DMS 273 treated with DMSO at 0.1 percent for 48 hours (cell line): ENCODE data around the gene NR3C2.
"Not testable (repeated sequence)": the region's sequence is repeated elsewhere in the genome, so short reads cannot be mapped to it uniquely, and the experiment has no call there.

Experiments used
- DNase-seq: peaks from one replicate; lab custom pipeline; 2025; lab: John Stamatoyannopoulos, UW

NR3C2 gene

DNA sequence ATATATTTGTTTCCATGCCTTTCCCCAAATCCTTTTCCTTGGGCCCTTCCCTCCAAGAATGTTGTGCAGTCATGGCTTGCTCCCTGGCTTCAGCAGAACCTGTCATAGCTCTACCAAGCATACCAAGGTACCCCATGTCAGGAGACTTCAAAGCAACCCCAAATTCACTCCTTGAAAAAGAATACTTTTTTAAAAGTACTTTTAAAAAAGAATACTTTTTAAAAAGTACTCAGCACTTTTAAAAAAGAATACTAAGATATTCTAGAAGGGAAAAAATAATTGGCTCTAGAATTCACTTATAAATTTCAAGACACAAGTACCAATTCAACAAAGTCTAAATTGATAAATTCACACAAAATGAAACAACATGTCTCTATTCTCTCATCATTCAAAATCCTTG lies 76.0 kb downstream of the NR3C2 start:
- DNase-seq: no peak

DNA sequence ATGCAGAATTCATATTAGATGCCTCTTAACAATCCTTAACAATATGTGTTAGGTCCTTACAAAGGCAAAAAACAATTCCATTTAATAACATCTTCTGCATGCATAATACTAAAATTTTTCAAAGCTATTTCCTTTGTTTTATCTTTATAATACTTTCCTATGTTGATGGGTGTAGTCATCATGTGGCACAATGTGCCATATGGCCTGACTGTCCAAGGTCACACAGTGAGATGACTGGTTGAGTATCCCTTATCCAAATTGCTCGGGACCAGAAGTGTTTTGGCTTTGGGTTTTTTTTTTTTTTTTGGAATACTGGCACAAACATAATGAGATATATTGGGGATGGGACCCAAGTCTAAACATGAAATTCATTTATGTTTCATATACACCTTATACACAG lies 77.7 kb downstream of the NR3C2 start:
- no peak for DNase-seq

DNA sequence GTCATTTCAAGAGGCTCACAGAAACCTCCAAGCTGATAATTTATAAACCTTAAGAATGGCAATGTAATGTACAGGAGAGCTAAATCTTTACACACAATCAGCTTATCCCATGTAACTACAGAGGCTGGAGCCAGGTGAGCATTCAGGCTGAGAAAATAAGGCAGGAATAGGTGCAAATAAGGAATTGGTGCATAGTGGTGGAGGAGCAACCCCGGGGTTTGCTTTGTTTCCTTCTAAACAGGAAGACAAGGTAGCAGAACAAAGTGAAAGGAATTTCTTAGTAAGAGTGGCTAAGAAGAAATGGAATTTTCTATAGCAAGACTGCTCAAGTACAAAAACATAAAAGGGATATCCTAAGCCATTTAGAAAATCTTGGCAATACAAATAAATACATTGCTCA lies 82.4 kb downstream of the NR3C2 start:
- DNase-seq: no peak

DNA sequence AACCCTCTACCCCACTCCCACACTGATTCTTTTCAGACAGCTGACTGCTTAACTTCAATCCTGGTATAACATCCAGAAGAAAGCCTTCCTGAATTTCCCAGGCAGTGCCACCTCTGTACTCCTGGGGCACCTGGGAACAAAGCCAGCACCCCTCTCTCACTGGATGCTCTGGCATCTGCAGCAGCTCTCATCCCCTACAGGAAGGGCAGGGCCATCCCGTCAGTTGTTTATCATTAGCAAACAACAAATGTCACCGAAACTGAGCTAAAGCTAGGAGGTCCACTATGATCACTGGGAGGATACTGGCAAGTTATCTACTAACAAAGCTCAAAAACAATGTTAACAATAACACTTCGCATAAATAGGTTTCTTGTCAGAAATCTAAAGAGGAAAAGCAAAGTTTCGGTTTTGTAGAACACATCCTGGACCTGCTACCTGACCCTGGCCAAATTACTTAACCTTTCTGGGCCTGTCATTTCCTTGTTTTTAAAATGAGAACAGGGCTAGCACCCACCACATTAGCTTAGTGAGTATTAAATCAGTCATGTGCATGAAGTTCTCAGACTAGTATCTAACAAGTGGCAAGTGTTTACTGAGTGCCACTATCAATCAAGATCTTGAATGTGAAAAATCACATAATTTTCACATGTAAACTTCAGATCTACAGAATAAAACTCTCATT lies 86.6 kb downstream of the NR3C2 start:
- no peak for DNase-seq

DNA sequence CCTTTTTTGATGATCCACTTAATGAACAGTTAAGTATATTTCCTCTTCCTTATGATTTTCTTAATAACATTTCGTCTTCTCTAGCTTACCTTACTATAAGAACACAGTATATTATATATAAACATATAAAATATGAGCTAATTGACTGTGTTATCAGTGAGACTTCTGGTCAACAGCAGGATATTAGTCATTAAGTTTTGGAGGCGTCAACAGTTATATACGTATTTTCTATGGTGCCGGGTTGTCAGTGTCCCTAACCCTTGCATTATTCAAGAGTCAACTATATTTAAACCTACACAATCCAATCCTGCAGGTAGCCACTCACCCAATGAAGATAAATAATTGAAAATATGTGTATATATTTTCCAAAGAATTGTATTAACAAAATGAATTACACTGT lies 88.0 kb downstream of the NR3C2 start:
- no peak for DNase-seq

DNA sequence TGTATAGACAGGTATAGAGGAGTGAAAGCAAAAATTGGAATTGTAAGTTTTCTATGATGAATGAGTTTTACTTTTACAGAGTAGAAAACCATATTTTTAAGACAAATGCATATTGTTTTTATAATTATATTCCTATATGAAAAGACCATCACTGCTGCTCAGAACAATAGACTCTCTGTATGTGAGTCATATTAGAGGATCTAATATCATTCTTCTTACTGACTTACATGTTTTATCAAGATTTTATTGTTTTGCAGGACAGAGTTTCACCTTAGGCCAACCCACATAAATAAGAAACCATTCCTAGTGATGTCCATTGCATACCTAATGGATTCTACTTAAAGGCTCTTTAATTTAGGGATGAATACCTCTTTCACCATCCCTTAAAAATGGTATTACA lies 88.6 kb downstream of the NR3C2 start:
- no peak for DNase-seq

DNA sequence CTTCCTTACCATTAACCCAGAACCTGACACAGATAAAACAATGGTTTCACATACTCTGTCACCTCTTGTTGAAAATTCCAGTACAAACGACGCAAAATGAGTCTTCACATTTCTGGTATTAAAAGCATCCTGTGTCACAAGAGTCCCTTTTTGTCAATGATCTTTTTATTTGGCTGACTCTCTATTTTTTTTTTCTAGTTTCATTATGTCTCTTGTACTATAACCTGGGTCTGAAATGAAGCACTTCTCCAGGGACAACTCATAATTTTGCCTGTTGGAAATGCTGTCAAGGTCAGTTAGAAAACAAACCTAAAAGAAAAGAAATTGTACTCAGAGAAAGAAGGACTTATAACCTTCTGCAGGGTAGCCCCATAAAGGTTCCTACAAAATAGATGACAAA lies 93.1 kb downstream of the NR3C2 start:
- no peak for DNase-seq

DNA sequence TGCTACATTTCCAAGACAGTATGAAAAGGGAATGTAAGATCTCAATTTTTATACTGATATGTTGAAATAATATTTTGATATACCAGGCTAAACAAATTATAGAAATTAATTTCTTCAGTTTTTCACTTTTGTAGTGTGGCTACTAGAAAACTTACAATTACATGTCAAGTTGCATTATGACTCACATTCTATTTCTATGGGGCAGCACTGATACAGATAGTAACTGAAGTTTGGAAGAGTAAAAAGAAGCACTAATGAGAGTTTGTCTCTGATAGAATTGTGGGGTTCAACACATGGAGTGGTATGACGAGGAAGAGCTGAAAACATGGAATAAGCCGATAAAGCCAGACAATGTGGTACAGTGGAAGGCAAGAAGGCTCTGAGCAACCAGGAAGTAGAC lies 95.6 kb downstream of the NR3C2 start:
- DNase-seq: no peak

DNA sequence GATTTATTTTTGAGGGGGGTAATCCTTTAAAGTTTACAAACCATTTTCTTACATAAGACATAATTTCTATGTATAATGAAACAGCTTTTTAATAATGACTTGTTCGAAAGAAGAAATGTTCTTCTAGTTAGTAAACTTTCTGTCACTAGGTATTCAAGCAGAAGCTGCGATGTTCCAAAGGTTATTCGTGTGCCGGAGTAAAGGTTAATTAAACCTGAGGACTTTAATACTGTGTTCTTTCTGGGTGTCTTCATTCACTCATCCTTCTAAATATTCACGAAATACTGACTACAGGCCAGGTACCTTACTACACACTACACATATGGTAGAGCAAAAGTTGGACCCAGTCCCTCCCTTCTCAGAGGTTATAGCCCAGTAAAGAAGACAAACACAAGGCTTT lies 96.7 kb downstream of the NR3C2 start:
- DNase-seq: no peak

DNA sequence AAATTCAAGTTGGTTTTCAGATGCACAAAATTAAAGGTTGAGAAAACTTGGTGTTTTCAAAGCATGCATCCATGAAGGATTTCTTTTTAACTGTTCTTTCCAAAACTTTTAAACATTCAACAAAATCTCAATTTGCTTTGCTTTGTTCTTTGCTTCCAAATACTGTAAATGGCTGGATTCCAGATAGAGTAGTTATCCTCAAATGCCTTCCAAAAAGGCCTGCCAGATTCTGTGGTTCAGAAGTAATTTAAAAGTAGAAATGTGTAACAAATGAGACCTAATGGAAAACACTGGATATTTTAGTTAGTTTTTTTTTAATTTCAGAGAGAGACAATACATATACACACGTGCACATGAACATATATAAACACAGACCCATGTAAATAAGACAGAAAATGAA lies 97.3 kb downstream of the NR3C2 start:
- DNase-seq: no peak

DNA sequence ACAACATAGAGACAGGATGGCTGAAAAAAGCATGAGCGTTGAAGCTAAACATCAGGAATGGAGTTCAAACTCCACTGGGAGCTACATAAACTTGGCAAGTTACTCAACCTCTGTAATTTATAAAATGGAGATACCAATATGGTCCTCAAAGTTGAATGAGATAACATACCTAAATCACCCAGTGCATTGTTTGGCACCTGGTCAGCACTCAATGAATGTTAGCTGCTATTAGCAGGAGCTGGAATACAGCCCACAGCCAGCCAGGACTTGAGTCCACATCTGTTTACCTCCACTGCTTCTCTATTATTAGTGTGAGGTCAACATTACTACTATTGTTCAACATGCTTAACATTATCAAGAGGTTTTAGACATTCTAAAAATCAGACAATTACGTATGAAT lies 97.9 kb downstream of the NR3C2 start:
- no peak for DNase-seq

DNA sequence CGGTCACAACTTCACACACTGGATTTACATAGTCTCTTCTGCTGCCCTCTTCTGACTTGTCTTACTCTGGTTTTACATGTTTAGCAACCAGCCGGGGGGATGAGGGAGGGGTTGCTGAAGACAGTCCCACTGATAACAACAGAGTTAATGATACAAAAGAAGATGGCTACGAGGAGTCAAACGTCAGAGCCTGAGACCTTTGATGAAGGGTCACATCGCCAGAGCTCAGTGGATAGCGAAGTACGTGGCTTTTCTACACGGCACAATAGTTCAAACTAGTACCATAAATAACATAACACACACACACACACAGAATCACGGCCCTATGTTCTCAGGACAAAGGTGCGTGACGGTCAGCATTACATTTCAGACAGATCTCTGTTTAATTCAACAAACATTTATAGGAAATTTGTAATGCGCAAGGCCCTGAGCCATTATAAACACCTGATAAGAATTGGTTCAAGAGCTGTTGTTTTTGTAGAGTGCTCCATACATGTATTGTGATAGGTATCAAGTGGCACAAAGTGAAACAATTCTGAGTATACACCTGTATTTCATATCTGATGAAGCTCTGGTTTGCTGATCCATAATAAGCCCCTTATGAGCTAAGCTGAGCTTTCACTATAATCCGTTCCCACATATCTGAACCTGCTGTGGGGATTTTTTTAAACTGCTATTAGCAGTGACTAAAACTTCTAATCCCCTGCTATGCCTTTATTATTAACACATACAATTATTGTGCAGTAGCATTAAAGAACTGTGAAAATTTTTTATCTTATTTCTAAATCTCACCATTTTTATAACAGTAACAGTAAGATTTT lies 100.0 kb downstream of the NR3C2 start:
- DNase-seq: no peak

DNA sequence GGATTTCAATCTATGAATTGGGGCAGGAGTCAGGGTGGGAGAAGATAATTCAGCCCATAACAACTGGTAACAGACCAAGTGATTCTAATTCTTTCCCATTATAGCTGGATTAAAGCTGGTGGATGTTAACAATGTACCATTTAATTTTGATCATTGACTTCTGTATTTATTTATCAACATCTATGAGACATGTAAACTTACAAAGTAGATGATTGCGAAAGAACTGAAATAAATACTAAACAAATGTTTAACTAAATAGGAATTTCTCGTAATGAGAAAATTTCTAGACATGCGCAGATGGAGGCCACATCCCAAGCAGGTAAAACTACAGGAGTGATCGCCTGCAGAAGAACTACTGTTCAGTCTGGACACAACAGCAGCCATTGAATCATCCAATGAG lies 107.1 kb downstream of the NR3C2 start:
- no peak for DNase-seq

DNA sequence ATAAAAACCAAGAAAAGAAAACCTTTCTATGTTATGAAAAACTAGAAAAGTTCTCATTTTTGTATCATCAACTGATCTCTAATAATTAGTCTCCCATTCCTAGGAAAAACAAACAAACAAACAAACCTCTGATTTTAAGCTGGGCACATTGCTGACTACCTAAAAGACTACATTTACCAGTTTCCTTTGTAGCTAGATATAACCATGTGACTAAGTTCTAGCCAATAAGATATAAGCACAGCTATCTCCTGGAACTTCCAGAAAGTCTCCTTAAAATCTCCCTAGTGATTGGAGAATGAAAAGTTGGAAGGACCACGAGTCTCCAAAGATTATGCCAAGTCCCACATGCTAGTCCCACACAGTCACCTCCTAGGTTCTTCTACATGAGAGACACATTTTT lies 108.9 kb downstream of the NR3C2 start:
- DNase-seq: no peak

DNA sequence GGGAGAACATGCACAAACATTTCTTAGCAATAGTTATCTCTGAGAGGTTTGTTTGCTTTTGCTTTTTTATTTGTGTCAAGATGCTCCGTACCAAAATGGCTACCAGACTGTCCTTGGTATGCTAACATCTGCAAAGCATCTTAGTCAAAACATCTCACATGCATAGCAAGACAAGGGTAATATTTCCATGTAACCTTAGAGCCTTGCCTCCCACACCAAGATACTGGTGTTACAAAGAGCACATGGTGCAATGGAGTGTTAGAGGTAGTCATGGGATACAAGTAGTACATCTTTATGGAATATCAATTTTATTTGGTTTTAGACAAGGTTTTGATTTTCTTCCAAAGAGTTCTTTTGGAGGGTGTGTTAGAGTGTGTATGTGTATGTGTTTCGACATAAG lies 109.7 kb downstream of the NR3C2 start:
- DNase-seq: no peak

DNA sequence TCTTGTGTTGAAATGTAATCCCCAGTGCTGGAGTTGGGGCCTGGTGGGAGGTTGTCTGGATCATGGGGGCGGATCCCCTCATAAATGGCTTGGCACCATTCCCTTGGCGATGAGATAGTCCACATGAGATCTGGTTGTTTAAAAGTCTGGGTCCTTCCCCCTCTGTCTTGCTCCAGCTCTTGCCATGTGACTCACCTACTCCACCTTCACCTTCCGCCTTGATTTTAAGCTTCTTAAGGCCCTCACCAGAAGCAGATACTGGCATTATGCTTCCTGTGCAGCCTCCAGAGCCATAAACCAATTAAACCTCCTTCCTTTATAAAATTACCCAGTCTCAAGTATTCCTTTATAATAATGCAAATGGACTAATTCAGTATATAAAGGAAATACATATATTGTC lies 111.5 kb downstream of the NR3C2 start:
- no peak for DNase-seq

DNA sequence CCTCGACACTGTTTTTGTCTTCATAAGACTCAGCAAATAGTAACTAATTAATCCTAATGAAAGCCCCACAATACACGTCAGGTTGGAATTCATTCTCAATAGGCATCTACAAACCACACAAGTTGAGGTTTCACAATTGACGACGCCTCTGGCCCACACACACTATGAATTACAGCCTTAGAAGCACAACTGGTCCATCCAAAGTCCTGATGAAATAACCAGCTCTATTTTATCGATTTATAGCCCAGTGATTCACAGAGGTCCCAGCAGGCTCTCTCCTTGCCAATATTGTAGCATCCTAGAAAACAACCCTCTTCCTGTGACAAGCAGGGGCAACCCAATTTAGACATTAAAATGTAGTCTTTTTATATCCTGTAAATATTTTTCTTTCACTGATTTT lies 112.1 kb downstream of the NR3C2 start:
- DNase-seq: no peak

DNA sequence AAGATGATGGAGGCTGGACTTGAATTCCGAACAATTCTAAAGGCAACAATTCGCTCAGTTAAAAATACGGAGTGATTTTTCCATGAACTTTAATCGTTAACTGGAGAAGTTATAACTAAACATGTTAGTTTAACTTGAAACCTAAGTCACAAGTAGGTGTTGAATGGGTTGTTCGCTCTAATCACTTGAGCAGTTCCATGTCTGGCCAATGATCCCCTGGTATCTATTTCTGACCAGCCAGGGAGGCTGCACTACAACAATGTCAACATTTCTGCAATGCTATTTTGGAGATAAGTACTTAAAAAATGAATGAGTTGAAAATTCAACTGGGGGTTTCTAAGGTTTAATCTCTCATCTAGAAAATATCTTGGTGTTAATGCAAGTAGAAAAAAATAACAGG lies 112.5 kb downstream of the NR3C2 start:
- DNase-seq: no peak

DNA sequence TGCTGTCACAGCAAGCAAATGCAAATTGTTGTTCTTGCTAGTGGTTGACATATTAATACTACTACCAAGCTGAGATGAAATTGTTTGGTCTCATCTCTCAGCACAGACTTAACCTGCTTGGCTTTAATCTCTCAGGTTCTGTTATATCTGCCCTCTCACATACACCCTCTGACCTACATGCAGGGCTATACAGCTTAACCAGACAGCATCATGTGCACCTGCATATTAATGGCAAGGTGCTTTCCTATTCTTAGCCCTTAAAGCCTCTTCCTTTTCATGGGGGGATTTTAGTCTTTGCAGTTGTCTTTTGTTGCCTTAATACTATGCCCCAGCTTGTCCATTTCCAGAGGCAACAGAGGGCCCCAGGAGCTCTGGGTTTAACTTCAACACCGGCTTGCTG lies 114.5 kb downstream of the NR3C2 start:
- no peak for DNase-seq

DNA sequence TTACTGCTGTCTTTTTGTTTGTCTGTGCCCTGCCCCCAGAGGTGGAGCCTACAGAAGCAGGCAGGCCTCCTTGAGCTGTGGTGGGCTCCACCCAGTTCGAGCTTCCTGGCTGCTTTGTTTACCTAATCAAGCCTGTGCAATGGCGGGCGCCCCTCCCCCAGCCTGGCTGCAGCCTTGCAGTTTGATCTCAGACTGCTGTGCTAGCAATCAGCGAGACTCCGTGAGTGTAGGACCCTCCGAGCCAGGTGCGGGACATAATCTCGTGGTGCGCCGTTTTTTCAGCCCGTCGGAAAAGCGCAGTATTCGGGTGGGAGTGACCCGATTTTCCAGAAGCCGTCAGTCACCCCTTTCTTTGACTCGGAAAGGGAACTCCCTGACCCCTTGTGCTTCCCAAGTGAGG lies 118.9 kb downstream of the NR3C2 start:
- not testable (repeated sequence) for DNase-seq

DNA sequence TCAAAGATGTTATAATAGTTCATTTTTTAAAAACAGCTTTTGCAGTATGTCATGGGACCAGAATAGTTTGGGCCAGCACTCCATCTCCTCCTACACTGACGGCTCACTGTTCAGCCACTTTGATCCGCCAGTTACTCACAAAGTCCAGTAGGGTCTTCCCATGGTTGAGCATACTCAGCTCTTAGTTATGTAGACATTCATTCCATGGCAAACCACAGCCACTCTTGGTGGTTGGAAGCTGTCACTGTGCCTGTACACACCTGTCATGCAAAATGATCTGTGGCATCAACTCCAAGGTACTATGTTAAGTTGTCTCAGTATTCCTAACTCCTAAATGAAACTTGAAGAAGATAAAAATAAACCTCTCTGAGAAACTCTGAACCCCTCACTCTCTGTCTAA lies 127.2 kb downstream of the NR3C2 start:
- no peak for DNase-seq

DNA sequence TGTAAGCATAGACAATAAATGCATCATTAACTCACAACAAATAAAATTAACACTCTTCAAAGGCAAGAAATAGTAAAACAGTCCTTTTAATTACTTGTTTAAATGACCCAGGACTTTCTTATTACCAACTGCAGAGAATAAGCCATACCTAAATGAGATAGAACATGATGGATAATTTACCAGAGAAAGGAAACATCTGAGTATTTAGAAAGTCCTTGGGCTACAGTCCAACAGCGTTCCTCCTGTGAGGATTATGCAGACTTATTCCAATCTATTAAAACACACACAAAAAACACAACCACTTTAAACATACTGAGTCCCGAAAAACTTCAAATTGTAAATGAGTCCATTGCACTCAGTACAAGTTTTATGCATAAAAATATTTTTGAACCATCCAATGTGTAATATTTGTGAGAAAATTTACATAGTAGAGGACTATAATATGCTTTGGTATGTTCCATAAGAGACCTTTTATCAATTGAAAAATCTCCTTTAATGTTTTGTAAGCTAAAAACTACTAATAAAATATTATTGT lies 129.2 kb downstream of the NR3C2 start:
- DNase-seq: no peak

DNA sequence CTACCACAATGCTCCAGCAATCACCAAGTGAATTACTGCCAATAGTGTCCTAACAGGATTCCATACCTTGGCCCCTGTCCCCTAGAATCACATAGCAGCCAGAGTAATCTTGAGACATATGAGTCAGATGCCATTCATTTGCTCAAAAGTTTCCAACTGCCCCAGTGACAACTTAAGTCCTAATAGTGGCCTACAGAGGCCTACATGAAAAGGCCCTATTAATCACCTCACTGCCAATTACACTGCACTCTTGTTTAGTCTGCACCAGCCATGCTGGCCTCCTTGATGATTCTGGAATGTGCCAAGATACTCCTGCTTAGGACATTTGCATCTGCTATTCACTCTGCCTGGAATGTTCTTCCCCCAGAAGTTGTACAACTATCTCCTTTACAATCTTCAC lies 130.7 kb downstream of the NR3C2 start:
- no peak for DNase-seq

DNA sequence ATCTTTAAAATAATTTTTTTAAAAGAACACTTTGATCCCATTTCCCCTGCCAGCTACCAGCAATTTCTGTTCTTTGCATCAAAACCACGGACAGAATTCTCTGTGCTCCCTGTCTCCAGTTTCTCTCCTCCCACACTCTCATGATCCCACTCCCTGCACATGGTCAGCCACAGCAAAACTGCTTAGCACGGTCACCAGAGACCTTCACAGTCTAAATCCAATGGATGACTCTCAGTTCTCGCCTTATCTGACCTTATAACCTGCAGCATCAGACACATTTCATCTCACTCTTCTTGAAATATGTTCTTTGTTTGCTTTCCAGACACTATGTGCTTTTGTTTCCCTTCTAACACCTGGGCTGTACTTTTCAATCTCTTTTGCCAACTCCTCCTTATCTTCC lies 131.5 kb downstream of the NR3C2 start:
- no peak for DNase-seq
